ENCODE measurements around the gene GCA. TPM values are rescaled to one million over a fixed set of nuclear protein-coding genes. Genes with fewer than 3 reads are reported as not detected.
A peak's percentile ranks its signal among the peaks of the same experiment; 100 is the strongest.

The GCA gene
- total RNA-seq, 1 donor from 2014 or later, result 7.4 TPM

GRCh38 chr2:162320864-162321517, 22.9 kb upstream of the GCA start:
- intact Hi-C loops (cut with micrococcal nuclease), result no loop called here
- H3K4me1 ChIP-seq, result peaks cover 42% of the 10 kb centered on the region
- H3K36me3 ChIP-seq, result no peaks in the 10 kb centered on the region
- TF ChIP-seq, protein P1, sequence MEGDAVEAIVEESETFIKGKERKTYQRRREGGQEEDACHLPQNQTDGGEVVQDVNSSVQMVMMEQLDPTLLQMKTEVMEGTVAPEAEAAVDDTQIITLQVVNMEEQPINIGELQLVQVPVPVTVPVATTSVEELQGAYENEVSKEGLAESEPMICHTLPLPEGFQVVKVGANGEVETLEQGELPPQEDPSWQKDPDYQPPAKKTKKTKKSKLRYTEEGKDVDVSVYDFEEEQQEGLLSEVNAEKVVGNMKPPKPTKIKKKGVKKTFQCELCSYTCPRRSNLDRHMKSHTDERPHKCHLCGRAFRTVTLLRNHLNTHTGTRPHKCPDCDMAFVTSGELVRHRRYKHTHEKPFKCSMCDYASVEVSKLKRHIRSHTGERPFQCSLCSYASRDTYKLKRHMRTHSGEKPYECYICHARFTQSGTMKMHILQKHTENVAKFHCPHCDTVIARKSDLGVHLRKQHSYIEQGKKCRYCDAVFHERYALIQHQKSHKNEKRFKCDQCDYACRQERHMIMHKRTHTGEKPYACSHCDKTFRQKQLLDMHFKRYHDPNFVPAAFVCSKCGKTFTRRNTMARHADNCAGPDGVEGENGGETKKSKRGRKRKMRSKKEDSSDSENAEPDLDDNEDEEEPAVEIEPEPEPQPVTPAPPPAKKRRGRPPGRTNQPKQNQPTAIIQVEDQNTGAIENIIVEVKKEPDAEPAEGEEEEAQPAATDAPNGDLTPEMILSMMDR (IDR thresholded peaks at IDR 0.05; ENCODE audit: borderline replicate concordance), result no peak
- H3K27ac ChIP-seq (replicated peaks), result no peak overlapping the region
- no peaks in the 10 kb centered on the region for H3K27me3 ChIP-seq (ENCODE audit: low read depth)
- H3K4me3 ChIP-seq, result no peak overlapping the region
- no peak for DNase-seq
- H3K9me3 ChIP-seq (replicated peaks), result no peaks in the 10 kb centered on the region

DNA sequence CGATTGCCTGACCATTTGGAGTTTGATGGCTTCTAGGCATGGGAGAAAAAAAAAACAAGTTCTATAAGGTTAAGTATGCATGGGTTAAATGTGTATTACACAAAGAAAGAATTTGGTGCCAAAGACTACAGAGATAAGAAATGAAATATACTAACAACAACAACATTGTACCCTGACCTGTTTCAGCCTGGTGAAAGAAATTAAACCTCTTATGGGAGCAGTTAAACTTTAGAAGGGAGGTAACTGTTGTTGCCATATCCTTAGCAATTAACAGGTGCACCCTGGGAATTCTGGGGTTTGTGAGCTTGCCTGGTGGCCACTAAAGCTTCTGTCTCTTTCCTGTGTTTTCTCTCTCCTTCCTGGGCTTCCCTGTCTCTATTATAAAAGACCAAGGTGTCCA, 19.0 kb upstream of the GCA start:
- TF ChIP-seq, protein P1 (IDR thresholded peaks at IDR 0.05; ENCODE audit: borderline replicate concordance), result no peak
- H3K27me3 ChIP-seq (ENCODE audit: low read depth), result no peaks in the 10 kb centered on the region
- no peaks in the 10 kb centered on the region for H3K9me3 ChIP-seq (replicated peaks)
- no peaks in the 10 kb centered on the region for H3K36me3 ChIP-seq
- peaks cover 10% of the 10 kb centered on the region for H3K4me1 ChIP-seq
- H3K4me3 ChIP-seq, result no peak overlapping the region
- H3K27ac ChIP-seq (replicated peaks), result no peak overlapping the region
- intact Hi-C loops (cut with micrococcal nuclease), result no loop called here
- no peak for DNase-seq

DNA sequence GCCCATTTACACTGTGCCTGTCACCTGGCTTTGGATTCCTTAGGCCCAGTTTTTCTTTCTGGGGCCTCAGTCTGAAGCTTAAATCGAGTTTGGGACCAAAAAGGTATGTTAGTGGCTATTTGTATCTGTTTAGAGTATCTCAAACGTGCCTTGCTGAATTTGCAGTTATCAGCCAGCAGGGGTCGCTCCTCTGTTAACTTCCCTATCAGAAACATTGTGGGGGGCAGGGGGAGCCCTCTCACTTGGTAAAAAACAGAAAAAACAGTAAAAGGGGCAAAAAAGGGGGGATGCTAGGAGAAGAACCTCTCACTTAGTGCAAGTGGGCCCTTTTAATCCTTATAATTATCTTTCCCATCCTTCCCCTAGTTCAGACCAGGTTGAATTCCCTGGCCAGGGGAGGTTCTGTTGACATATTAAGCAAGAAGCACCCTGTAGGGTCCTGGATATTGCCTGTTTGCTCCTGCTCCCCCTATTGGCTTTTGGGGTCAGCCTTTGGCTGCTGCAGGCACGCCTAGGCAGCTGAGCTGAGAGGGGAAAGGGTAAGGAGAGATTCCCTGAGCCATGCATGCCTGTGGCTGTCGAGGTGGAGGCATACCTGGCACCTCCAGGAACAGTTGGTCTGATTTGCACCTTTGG, 16.7 kb upstream of the GCA start:
- H3K36me3 ChIP-seq, result no peaks in the 10 kb centered on the region
- no peaks in the 10 kb centered on the region for H3K27me3 ChIP-seq (ENCODE audit: low read depth)
- H3K4me3 ChIP-seq, result no peak overlapping the region
- DNase-seq, result no peak
- intact Hi-C loops (cut with micrococcal nuclease), result no loop called here
- no peak overlapping the region for H3K27ac ChIP-seq (replicated peaks)
- no peaks in the 10 kb centered on the region for H3K4me1 ChIP-seq
- TF ChIP-seq, protein P1 (IDR thresholded peaks at IDR 0.05; ENCODE audit: borderline replicate concordance), result peak; percentile 42
- no peaks in the 10 kb centered on the region for H3K9me3 ChIP-seq (replicated peaks)

- no peaks in the 10 kb centered on the region for H3K36me3 ChIP-seq
- H3K27me3 ChIP-seq (ENCODE audit: low read depth), result no peaks in the 10 kb centered on the region
- H3K4me3 ChIP-seq, result no peak overlapping the region
- H3K9me3 ChIP-seq (replicated peaks), result no peaks in the 10 kb centered on the region
- H3K27ac ChIP-seq (replicated peaks), result no peak overlapping the region
- intact Hi-C loops (cut with micrococcal nuclease), result no loop called here
- H3K4me1 ChIP-seq, result no peaks in the 10 kb centered on the region
- DNase-seq, result no peak
- TF ChIP-seq, protein P1 (IDR thresholded peaks at IDR 0.05; ENCODE audit: borderline replicate concordance), result no peak
Observed at GRCh38 chr2:162327806-162328205, 16.1 kb upstream of the GCA start.

GRCh38 chr2:162328424-162329157, 15.3 kb upstream of the GCA start:
- no peaks in the 10 kb centered on the region for H3K36me3 ChIP-seq
- no peak overlapping the region for H3K27ac ChIP-seq (replicated peaks)
- intact Hi-C loops (cut with micrococcal nuclease), result no loop called here
- no peaks in the 10 kb centered on the region for H3K9me3 ChIP-seq (replicated peaks)
- DNase-seq, result no peak
- H3K4me3 ChIP-seq, result no peak overlapping the region
- no peaks in the 10 kb centered on the region for H3K27me3 ChIP-seq (ENCODE audit: low read depth)
- H3K4me1 ChIP-seq, result no peaks in the 10 kb centered on the region
- TF ChIP-seq, protein P1 (IDR thresholded peaks at IDR 0.05; ENCODE audit: borderline replicate concordance), result no peak
